GM12801 (cell line): ENCODE measurements around the gene PARD3.

Experiments
- TF ChIP-seq, protein P1 (sequence below): IDR thresholded peaks from one replicate; pipeline ENCODE4 v1.5.1; 2011; ENCODE audit warnings: control low read depth; ENCODE audit not compliant: insufficient read length; ENCODE audit errors: extremely low read depth

PARD3 gene

DNA sequence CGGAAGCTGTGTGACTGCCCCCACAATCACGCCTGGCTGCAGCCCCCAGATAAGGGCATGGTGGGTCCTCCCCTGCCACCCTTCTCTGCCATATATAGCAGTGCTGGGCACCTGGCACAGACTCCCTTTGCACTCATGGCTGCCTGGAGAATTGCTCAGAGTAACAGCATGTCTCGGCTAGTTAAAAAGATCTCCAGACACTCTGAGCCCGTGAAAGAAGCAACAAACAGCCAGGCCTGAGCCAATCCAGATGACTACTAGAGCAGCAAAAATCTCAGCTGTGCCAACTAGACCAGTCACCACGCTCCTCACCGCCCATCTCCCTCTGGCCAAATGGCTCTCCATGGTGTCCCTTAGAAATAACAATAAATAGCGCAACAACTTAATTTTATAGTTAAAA lies 71.3 kb downstream of the PARD3 start:
- TF ChIP-seq, protein P1, sequence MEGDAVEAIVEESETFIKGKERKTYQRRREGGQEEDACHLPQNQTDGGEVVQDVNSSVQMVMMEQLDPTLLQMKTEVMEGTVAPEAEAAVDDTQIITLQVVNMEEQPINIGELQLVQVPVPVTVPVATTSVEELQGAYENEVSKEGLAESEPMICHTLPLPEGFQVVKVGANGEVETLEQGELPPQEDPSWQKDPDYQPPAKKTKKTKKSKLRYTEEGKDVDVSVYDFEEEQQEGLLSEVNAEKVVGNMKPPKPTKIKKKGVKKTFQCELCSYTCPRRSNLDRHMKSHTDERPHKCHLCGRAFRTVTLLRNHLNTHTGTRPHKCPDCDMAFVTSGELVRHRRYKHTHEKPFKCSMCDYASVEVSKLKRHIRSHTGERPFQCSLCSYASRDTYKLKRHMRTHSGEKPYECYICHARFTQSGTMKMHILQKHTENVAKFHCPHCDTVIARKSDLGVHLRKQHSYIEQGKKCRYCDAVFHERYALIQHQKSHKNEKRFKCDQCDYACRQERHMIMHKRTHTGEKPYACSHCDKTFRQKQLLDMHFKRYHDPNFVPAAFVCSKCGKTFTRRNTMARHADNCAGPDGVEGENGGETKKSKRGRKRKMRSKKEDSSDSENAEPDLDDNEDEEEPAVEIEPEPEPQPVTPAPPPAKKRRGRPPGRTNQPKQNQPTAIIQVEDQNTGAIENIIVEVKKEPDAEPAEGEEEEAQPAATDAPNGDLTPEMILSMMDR, result no peak

- TF ChIP-seq, protein P1, result no peak
Observed at GRCh38 chr10:34742456-34742855, 72.6 kb downstream of the PARD3 start.

DNA sequence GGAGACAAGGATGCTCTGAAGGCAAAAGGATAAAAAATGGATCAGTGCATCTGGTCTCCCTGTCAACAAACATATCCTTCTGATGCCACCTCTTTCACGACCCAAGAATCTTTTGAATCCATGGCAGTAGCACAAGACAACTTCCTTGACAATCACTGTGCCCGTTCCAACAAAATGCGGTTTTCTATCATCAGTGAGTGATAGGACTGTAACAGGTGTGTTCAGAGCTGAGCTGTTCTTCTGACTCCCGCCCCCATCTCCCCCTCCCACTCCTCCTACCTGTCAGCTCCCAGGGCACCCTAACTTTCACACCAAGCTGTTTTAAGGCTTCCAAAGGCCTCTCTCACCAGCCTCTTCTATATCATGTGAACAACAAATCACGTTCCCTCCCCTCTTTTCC lies 74.8 kb downstream of the PARD3 start:
- TF ChIP-seq, protein P1, result no peak

DNA sequence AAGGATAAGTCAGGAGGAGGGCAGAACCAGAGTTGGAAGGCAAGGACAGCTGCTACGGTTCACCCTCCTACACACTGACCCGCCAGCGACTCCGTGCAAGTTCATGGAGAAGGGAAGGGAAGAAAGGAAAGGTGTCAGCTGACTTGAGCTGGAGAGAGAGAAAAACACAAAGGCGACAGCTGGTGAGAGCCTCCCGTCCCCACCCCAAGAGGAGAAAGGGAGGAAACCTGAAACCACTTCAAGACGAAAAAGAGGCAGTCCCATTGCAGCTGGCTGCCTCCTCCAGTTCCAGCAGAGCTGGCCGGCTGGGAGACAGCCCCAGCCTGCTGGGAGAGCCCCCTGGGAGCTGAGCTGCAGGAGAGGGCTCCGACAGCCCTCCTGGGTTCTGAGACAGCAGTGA lies 75.2 kb downstream of the PARD3 start:
- TF ChIP-seq, protein P1, result no peak

GRCh38 chr10:34737772-34738169 lies 77.3 kb downstream of the PARD3 start:
- TF ChIP-seq, protein P1, result no peak

GRCh38 chr10:34736976-34737771 lies 77.9 kb downstream of the PARD3 start:
- TF ChIP-seq, protein P1, result no peak

GRCh38 chr10:34734918-34735317 lies 80.2 kb downstream of the PARD3 start:
- TF ChIP-seq, protein P1, result no peak
